Left lung (tissue), 10 donors: ENCODE results near the gene ICA1. TPM values are rescaled to one million over a fixed set of nuclear protein-coding genes. Genes with fewer than 3 reads are reported as not detected.
A peak's percentile ranks its signal among the peaks of the same experiment; 100 is the strongest.

Source experiments
- ATAC-seq: fragments of 200-7000 bp; cut with Tn5 transposase; one replicate; pipeline ENCODE4 v1.9.1; 2020; ENCODE audit warnings: moderate library complexity
- DNase-seq, 4 donors: peaks; one replicate each; pipeline ENCODE4 v3.0.0-alpha.2; 2013 to 2020
- H3K27ac ChIP-seq, 2 donors: fragments of 200-600 bp; sonication (generic) in 1 of 2; one replicate each; pipeline versions ENCODE4 v1.5.0 to v1.8.0; 2020 to 2021
- H3K27me3 ChIP-seq, 2 donors: fragments of 200-600 bp; sonication (generic) in 1 of 2; one replicate each; pipeline versions ENCODE4 v1.5.0 to v1.8.0; 2020 to 2021
- H3K36me3 ChIP-seq, 2 donors: fragments of 200-600 bp; sonication (generic) in 1 of 2; one replicate each; pipeline versions ENCODE4 v1.5.0 to v1.8.0; 2020 to 2021
- H3K4me1 ChIP-seq, 2 donors: fragments of 200-600 bp; one replicate each; pipeline ENCODE4 v1.8.0; 2021
- H3K4me3 ChIP-seq, 2 donors: fragments of 200-600 bp; sonication (generic) in 1 of 2; one replicate each; pipeline versions ENCODE4 v1.5.0 to v1.8.0; 2020 to 2021; ENCODE audit warnings: mild to moderate bottlenecking in 1 of 2
- H3K9me3 ChIP-seq, 2 donors: fragments of 200-600 bp; sonication (generic) in 1 of 2; one replicate each; pipeline versions ENCODE4 v1.5.0 to v1.8.0; 2020 to 2021
- CTCF ChIP-seq, 2 donors: fragments of 200-600 bp; sonication (generic) in 1 of 2; IDR thresholded peaks; one replicate each; pipeline versions ENCODE4 v1.5.0 to v1.8.0; 2021; ENCODE audit warnings: antibody characterized with exemption in 2 of 2
- intact Hi-C, 2 donors: fragments of 100-400 bp; cut with DNase I; formaldehyde crosslinking; loops; one replicate each; pipeline versions ENCODE4 v1.11.2 to v1.14.2; 2022
- polyA plus RNA-seq, 6 donors: library from polyadenylated mRNA; unstranded; fragments of 120-200 nt; gene quantifications; one replicate each; pipeline ENCODE4 v1.2.1, GENCODE V29; 2013; ENCODE audit not compliant: insufficient read length in 6 of 6
- total RNA-seq, 2 donors: library from RNA; stranded (reverse); fragmentation: NEBNext Ultra II Directional; extraction: Animal tissue kit (Norgen Biotek cat#: 25700); gene quantifications; one replicate each; pipeline ENCODE4 v1.2.1, GENCODE V29; 2021
- donor health status: DM: no; HTN: yes; CAD: no.
- donor health status: DM: no; HTN: no; CAD: no.

ICA1 gene
- total and polyA plus RNA-seq, 8 donors, result 22.4 to 53.3 (median 40.5) TPM

GRCh38 chr7:8211725-8212096 is 50.3 kb downstream of the ICA1 start:
- no peak for TF ChIP-seq CTCF (IDR thresholded peaks at IDR 0.05)
- no peaks in the 10 kb centered on the region for H3K27me3 ChIP-seq
- H3K4me3 ChIP-seq, result no peak overlapping the region
- ATAC-seq (peak; percentile 48), DNase-seq (no peak)
- intact Hi-C loops, result loop anchor here in 1 of 2 donors (10.0 kb wide), 1 partner anchor 617 kb away; no protein-coding TSS in a partner anchor
- no peak overlapping the region for H3K27ac ChIP-seq
- H3K9me3 ChIP-seq, result no peaks in the 10 kb centered on the region
- no peaks in the 10 kb centered on the region for H3K36me3 ChIP-seq
- H3K4me1 ChIP-seq, result no peaks in the 10 kb centered on the region

DNA sequence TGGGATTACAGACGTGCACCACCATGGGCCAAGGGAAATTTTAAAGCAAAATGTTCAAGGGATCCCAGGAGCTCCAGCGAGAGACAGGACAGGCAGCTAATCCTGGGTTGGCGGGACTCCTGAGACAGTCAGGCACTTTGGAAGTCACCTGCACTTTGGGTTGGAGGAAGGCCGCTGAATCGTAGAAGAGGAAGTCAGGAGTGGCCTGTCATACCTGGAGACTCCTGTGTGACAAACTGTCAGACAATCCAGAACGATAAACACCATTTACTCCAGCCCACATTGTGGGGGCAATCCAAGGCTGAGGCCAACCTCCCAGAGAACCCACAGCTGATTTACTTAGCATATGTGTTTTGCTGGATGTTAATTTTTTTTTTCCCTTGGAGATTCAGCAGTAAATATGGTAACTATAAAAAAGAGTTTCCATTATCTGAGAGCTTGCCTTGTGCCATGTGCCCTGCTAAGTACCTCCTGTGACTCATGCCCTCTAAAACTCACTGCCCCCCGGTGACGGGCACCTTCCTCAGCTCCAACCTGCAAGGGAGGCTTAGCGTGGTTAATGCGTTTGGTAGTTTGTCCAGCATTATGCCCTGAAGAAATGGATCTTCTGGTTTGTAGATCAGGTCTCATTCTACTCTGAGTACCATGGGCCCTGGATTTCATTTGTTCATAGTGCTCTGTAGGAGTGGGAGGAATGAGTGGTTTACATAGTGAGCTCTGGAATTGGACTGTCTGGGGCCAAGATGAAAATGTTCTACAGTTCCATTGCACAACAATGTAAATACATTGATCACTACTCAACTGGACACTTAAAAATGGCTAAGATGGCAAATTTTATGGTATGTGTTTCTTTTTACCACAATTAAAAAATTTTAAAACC is 50.9 kb downstream of the ICA1 start:
- Histone ChIP-seq H3K27me3 (no peaks in the 10 kb centered on the region), H3K27ac (no peak overlapping the region), H3K9me3 (no peaks in the 10 kb centered on the region), H3K36me3 (no peaks in the 10 kb centered on the region), H3K4me3 (no peak overlapping the region), H3K4me1 (no peaks in the 10 kb centered on the region)
- ATAC-seq (peak; percentile 53), DNase-seq (no peak)
- TF ChIP-seq CTCF (IDR thresholded peaks at IDR 0.05), result no peak
- intact Hi-C loops, result loop anchor here in 1 of 2 donors (10.0 kb wide), 1 partner anchor 616 kb away; no protein-coding TSS in a partner anchor

DNA sequence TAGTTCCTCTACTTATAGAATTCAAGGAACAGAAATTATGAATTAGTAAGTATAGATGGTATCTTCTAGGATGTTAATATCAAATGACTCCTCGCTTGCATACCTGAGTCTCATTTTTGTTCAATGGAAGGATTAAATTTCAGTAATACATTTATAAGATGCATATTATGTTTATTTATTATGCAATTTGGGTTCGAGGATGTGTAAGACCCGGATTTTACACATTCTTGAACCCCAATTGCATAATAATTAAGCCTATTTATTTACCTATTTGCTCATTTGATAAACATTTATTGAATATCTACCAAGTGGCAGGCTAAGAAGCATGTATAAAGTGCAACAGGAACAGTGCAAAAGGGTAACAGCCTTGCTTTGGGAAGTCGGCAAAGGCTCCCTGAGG is 52.6 kb downstream of the ICA1 start:
- ATAC-seq, result no peak
- DNase-seq, result no peak
- H3K9me3 ChIP-seq, result no peaks in the 10 kb centered on the region
- H3K36me3 ChIP-seq, result no peaks in the 10 kb centered on the region
- no peak overlapping the region for H3K4me3 ChIP-seq
- H3K27me3 ChIP-seq, result no peaks in the 10 kb centered on the region
- intact Hi-C loops, result no loop called here
- no peak overlapping the region for H3K27ac ChIP-seq
- TF ChIP-seq CTCF (IDR thresholded peaks at IDR 0.05), result no peak
- H3K4me1 ChIP-seq, result no peaks in the 10 kb centered on the region

- ATAC-seq, result no peak
- no peaks in the 10 kb centered on the region for H3K36me3 ChIP-seq
- H3K4me3 ChIP-seq, result no peak overlapping the region
- no peaks in the 10 kb centered on the region for H3K9me3 ChIP-seq
- H3K27ac ChIP-seq, result no peak overlapping the region
- H3K27me3 ChIP-seq, result no peaks in the 10 kb centered on the region
- DNase-seq, result no peak
- intact Hi-C loops, result no loop called here
- TF ChIP-seq CTCF (IDR thresholded peaks at IDR 0.05), result no peak
- no peaks in the 10 kb centered on the region for H3K4me1 ChIP-seq
Measured at GRCh38 chr7:8208816-8209215, 53.2 kb downstream of the ICA1 start.

DNA sequence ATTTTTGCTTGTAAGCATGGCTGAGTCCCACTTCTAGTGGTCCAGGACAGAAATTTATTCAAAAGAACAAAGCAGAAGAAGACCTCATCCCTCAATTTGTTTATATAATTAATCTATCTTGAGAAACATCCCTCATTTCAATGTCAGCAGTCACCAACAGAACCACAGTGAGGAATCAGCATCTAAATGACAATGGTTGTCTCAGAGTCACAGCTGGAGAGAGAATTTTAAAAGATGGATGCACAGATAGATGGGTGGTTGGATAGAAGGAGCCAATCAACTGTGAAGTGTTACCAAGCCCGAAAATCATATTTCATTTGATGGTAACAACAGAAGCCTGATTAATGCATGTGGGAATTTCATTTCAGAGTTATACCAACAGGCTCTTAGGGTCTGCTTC is 55.0 kb downstream of the ICA1 start:
- ATAC-seq (no peak), DNase-seq (no peak)
- Histone ChIP-seq H3K4me1 (peaks cover 0 to 1% of the 10 kb centered on the region in 2 donors), H3K4me3 (no peak overlapping the region), H3K27ac (no peak overlapping the region), H3K27me3 (no peaks in the 10 kb centered on the region), H3K9me3 (no peaks in the 10 kb centered on the region), H3K36me3 (no peaks in the 10 kb centered on the region)
- no peak for TF ChIP-seq CTCF (IDR thresholded peaks at IDR 0.05)
- intact Hi-C loops, result no loop called here
